ENCODE measurements around the gene PRSS2.
A peak's percentile ranks its signal among the peaks of the same experiment; 100 is the strongest.
"Not testable (repeated sequence)": the region's sequence is repeated elsewhere in the genome, so short reads cannot be mapped to it uniquely, and the experiment has no call there.

PRSS2 gene

GRCh38 chr7:142759433-142759832, 11.3 kb upstream of the PRSS2 start:
- DNase-seq (ENCODE audit: low spot score), result no peak

GRCh38 chr7:142760071-142760642, 10.6 kb upstream of the PRSS2 start:
- DNase-seq (ENCODE audit: low spot score), result no peak

- not testable (repeated sequence) for DNase-seq (ENCODE audit: low spot score)
Observed at GRCh38 chr7:142761606-142762005, 9.2 kb upstream of the PRSS2 start.

GRCh38 chr7:142762104-142762503, 8.7 kb upstream of the PRSS2 start:
- DNase-seq (ENCODE audit: low spot score), result no peak

DNA sequence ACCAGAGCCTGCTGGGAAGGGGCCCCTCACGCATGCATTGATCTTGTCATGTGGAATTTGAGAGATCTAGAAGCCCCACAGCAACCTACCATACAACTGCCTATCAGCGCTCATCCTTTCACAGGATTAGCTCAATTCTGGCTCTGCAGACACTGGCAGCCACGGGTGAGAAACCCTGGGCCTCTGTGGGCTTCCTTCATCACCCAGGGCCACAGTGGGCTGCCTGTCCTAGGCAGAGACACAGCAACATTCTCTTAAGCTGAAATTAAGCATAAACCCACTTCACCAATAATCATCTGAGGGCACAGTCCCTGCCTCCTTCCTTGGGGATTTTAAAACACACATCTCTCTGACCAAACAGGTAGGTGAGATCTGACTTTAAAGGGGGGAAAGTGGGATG, 3.3 kb upstream of the PRSS2 start:
- DNase-seq (ENCODE audit: low spot score), result no peak

DNA sequence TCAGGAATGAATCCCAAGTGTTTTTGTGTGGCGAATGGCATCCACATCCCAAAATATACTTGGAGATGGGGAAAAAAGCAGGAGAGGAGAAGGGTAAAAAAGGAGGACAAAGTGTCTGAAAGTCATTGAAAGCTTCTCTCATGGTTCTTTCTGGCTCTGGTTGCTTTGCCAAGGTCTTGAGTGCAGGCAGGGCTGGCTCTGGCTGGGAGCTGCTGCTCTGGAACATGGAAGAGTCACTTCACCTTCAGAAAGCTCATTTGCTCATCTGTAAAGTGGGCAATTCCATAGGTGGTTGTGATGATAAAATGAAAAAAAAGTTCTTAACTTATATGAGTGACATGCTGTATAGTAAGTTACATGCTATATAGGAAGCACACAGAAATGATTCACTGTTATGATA, 2.9 kb upstream of the PRSS2 start:
- DNase-seq (ENCODE audit: low spot score), result no peak

- not testable (repeated sequence) for DNase-seq (ENCODE audit: low spot score)
Observed at GRCh38 chr7:142768885-142769284, 1.9 kb upstream of the PRSS2 start.

- DNase-seq (ENCODE audit: low spot score), result no peak
Observed at GRCh38 chr7:142771353-142771723, 568 bp downstream of the PRSS2 start.

DNA sequence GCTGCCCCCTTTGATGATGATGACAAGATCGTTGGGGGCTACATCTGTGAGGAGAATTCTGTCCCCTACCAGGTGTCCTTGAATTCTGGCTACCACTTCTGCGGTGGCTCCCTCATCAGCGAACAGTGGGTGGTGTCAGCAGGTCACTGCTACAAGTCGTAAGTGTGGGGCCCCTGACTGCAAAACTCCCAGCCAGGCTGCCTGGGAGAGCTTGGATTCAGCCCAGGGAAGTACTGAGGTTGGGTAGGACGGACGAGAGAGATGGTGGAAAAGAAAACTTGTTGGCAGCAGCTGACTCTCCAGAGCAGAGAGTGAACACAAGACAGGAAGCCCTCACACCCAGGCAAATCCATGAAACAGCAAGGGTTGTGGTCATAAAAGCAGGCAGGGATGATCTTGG, 1.3 kb downstream of the PRSS2 start:
- DNase-seq (ENCODE audit: low spot score), result no peak

DNA sequence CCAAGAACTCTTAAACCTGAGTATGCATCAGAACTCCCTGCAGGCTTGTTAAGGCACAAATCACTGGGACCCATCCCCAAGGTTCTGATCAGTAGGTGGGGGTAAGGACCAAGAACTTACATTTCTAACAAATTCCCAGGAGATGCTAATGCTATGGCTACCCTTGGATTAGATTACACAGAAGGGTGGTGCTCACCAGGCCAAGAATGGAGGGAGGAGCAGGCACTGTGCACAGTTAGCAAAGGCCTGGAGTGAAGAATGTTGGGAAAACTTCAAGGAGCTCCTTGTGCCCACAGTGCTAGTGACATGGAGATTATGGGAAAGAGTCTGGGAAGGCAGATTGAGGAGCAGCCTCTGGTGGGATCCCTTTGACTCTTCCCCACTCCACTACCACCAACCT, 1.9 kb downstream of the PRSS2 start:
- no peak for DNase-seq (ENCODE audit: low spot score)

- no peak for DNase-seq (ENCODE audit: low spot score)
Observed at GRCh38 chr7:142773230-142773629, 2.5 kb downstream of the PRSS2 start.

GRCh38 chr7:142773937-142774744, 3.4 kb downstream of the PRSS2 start:
- no peak for DNase-seq (ENCODE audit: low spot score)

- no peak for DNase-seq (ENCODE audit: low spot score)
Observed at GRCh38 chr7:142774826-142775225, 4.1 kb downstream of the PRSS2 start.

DNA sequence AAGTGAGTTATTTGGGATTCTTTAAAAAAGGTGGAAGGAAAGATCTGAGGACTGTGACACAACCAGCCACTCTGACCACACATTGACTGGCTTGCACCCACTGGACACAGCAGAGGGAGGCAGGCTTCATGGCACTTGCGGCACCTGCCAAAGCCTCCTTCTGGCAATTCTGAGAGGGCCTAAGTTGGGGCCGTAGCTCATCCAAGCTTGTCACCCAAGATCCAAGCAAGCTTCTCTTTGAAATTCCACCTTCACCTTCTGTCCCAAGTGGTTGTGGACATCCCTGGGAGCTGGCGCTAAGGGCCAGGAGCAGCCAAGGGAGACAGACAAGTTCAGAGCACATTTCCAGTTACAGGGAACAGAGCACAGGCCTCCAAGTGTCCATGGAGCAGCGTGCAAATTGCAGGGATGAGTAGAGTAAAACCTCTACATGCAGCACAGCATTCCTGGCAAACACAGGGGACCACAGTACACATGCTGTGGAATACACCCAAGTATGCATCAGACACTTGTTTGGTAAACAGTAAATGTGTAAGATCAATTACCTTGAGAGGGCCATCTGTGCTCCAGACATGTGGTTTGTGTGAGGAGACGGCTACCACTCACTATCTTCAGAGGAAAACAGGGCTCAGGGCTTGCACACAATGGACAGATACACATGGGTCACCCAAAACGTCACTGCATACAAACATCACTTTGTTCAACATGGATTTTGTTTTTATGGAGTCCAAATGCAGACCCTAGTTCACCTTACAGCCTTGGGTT, 4.8 kb downstream of the PRSS2 start:
- DNase-seq (ENCODE audit: low spot score), result not testable (repeated sequence)

DNA sequence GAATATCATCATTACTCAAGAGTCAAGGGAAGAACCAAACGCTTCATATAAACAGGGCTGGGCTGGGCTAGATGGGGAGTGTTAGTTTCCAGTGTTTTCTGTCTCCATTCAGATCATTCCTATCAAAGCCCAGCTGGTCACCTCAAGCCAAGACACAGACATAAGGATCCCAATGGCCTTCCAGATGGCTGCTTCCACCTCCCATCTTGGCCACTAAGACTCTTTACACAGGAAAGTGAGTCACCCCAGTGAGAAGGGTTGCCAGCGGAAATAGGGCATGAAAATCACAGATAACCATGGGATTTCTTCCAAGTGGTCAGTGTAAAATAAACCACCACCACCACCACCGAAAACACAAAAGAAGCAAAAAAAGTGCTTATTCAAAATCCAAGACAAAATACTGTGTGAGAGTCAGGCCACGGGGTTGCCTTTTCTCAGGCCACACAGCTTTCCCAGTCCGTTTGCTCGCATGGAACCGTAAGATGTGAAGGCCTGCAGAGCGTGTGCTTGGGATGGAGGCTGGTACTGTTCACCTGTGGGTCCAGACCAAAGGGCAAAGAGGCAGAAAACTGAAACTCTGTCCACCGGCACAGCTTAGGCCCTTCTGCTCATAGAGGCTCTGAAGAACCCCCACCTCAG, 5.6 kb downstream of the PRSS2 start:
- no peak for DNase-seq (ENCODE audit: low spot score)

GRCh38 chr7:142776845-142777225, 6.1 kb downstream of the PRSS2 start:
- DNase-seq (ENCODE audit: low spot score), result not testable (repeated sequence)

DNA sequence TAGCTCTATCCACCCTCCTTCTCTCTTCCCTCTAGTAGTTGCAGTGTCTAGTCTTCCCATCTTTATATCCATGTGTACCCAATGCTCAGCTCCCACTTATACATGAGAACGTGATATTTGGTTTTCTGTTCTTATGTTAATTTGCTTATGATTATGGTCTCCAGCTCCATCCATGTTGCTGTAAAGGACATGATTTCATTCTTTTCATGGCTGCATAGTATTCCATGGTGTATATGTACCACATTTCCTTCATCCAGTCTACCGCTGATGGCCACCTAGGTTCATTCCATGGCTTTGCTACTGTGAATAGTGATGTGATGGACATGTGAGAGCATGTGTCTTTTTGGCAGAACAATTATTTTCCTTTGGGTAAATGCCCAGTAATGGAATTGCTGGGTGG, 6.5 kb downstream of the PRSS2 start:
- DNase-seq (ENCODE audit: low spot score), result no peak

DNA sequence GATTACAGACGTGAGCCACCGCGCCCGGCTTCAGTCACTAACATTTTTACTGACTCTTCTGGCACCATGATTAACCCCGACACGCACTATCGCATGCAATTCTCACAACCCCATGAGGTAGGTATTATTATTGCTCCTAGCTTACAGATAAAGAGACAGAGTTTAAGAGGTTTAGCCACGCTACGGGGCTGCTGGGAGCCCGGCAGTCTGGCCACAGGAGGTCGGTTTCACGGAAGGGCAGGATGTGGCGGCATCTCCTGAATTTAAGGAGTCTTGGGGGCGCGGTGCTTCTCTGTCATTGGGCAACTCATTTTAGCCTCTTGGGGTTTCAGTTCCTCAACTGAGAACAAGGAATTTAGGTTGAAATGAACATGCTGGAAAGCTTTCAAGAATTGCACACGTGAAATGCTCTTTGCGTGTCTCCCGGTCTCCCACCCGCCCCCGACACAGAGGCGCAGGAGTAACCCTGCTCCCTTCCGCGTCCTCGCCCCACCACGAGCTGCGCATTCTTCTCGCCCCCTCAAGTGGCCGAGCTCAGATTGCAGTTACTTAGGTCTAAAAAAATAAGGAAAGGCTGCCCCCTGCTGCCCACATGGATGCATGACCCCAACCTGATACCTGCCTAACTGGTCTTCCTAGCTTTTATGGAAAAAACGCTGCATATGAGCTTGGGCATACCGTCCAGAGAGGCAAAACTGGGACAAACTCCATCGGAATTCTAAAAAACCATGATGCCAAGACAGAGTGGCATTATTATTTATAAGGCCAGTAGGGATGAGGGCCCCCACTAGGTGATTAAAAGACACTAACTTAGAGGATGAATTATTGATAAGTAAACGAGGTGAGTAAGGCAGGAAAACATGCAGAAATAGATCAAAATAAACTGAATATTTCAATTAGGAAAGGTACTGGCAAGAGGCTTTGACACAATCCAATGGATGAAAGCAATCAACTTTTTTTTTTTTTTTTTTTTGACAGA, 12.4 kb downstream of the PRSS2 start:
- DNase-seq (ENCODE audit: low spot score), result peak; percentile 90

- DNase-seq (ENCODE audit: low spot score), result no peak
Observed at GRCh38 chr7:142784096-142784495, 13.3 kb downstream of the PRSS2 start.

DNA sequence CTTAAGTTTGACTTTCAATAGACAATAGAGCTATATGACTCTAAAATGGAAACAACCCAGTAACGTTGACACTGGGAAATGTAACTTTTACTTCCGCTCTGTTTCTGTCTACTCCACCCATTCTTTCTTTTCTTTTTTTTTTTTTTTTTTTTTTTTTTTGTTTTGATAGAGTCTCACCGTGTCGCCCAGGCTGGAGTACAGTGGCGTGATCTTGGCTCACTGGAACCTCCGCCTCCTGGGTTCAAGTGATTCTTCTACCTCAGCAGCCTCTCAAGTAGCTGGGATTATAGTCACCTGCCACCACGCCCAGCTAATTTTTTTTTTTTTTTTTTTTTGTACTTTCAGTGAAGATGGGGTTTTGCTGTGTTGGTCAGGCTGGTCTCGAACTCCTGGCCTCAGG, 13.9 kb downstream of the PRSS2 start:
- DNase-seq (ENCODE audit: low spot score), result no peak

GRCh38 chr7:142785841-142786250, 15.1 kb downstream of the PRSS2 start:
- DNase-seq (ENCODE audit: low spot score), result no peak

Measured in Ammon's horn (tissue), 1 donor.